HG03521 (cell line): ENCODE measurements around the gene SLC6A19.

Experiments
- ATAC-seq: cut with Tn5 transposase; IDR thresholded peaks from one replicate; pipeline ENCODE4 v1.9.1; 2021; ENCODE audit warnings: mild to moderate bottlenecking, moderate library complexity; ENCODE audit not compliant: unreplicated experiment

SLC6A19 gene

GRCh38 chr5:1165864-1166263 is 35.5 kb upstream of the SLC6A19 start:
- ATAC-seq = no peak

GRCh38 chr5:1166370-1166769 is 35.0 kb upstream of the SLC6A19 start:
- ATAC-seq = no peak

DNA sequence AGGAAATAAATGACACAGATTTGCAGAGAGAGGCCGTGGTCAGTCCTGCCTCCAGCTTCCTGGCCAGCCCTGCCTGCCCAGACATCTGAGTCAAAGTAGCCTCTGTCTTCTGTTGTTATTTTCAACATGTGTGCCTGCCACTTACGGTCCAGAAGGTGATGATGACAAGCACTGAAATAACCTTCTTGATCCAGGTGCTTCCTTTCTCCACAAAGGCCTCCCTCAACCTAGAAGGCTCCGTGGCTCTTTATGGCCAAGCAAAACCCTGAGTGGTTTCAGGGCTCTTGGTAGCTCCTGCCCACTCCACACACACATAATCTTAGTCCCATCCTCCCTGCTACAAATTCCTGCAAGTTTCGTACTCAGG is 34.1 kb upstream of the SLC6A19 start:
- ATAC-seq = no peak

DNA sequence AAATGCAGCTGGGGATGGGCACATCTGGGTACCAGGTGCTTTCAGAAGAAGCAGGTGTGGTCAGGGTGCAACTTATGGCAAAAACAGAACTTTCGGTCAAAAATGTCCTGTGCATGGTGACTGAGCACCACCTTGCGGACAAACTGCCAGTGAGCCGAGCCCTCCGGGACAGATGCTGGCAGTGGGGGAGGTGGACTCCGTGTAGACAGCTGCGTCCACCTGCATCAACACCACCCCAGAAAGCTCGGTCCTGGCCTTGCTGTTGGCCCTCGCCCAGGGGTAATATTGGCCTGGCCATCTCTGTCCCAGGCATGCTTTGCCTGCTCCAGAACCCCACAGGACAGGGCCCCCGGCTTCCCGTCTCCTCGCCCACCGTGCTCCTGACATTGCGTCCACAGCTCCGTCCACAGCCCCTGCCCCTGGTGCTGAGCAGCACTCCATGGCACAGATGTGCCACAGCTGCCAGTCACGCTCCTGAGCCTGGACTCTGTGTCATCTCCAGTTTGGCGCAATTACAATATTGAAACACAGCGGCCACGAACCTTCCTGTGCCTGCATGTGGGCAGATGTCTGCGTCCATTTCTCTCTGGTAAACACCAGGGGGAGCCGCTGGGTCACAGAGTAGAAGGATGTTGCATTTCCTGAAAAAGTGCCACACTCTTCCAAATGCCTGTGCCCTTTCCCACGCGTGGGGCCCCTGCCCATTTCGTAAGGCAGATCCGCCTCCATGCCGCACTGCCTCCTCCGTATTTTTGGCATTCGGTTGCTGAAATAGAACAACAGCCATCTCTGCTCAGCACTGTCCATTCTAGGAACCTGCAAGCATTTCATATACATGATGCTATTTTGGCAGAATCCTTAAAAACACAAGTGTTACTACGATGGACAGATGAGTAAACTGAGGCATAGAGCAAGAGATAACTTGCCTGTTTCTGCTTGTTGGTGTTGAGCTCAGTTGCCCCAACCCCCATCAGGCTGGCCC is 33.4 kb upstream of the SLC6A19 start:
- peak; percentile 60 for ATAC-seq

DNA sequence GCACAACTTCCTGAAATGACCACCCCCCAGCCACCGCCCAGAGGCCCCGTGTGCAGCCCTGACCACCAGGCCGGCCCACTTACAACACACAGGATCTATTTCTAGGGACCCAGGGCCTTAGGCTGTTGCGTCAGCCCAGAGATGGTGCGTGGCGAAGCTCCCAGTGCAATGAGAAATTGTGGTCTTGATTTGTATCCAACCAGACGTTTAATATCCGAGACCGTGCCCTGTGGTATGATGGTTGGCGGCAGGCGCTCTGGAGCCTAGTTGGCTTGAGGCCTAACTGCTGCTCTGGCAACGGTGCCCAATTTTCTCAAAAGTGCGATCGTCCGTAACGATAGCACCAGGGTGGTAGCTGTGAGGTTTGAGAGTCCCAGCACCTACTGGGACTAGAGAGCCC is 32.6 kb upstream of the SLC6A19 start:
- no peak for ATAC-seq

DNA sequence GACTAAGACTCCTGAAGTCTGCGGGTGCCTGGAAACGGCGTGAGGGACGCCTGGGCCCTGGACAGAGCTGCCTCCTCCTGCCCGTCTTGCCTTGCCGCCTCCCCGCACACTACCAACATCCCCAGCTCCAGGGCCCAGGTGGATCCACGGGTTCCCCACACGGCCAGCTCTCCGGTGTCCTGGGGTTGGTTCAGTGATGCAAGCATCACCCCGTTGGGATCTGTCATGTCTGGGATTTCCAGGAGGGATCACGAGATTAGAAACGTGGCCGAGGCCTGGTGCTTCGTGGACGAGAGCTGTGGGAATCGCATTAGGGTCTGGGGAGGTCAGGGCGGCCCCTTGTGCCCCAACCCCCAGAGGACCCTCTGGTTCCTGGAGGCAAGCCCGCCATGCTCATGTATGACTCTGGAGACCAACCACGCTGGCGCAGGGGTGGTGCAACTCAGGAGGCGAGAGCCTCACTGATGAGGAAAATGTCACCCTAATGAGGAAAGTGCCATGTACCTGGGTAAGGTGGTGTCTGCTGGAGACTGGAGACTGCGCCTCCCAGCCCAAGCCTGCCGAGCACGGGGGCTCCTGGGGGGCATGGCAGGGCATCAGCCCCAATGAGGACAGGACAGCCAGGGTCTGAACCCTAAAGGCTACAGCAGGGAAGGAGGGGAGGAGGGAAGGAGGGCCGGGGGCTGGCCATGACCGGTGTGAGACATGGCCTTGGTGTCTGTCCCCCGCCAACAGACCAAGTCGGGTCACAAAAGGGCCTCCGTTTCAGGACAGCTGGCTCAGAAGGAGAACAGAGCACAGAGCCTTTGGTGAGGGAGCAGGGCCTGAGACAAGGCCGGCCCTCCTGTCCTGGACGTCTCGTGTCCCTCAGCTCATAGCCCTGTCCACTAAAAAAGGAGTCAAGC is 31.9 kb upstream of the SLC6A19 start:
- ATAC-seq = no peak

- ATAC-seq = no peak
These were observed 30.0 kb upstream of the SLC6A19 start for GRCh38 chr5:1171340-1171941.

DNA sequence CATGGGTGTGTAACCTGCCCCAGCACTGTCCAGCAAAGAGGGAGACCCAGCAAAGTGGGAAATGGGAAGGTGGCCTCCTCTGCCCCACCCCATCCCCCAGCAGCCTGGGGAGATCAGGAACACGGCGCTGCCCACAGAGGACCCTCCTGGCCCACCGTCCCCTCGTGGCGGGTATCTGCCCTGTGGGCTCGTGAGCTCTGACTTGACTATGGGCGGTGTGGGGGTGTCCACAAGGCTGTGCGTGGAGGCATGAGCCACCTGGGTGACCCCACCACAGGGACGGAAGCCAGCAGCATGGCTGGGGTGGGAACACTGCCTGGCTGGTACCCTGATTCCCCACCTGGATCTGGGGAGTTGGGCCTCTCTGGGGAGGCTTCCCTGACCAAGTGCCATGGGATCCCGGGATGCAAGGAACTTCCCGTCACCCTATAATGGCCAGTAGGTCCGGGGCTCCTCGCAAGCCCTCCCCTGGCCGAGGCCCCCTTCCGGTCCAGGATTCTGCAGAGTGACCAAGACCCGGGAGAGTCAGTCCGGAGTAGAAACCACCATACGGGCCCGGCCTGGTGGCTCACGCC is 29.3 kb upstream of the SLC6A19 start:
- ATAC-seq = no peak

DNA sequence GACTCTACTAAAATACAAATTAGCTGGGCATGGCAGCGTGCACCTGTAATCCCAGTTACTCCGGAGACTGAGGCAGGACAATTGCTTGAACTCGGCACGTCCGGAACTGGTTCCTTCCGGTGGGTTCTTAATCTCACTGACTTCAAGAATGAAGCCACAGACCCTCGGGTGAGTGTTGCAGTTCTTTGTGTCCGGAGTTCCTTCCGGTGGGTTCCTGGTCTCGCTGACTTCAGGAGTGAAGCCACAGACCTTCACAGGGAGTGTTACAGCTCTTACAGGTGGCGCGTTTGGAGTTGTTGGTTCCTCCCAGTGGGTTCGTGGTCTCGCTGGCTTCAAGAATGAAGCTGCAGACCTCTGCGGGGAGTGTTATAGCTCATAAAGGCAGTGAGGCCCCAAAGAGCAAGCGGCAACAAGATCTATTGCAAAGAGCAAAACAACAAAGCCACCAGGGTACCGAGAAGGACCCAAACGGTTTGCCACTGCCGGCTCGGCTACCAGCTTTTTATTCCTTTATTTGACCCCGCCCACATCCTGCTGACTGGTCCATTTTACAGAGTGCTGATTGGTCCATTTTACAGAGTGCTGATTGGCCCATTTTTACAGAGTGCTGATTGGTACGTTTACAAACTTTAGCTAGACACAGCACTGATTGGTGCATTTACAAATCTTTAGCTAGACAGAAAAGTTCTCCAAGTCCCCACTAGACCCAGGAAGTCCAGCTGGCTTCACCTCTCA is 28.6 kb upstream of the SLC6A19 start:
- ATAC-seq = no peak

- ATAC-seq = no peak
These were observed 27.8 kb upstream of the SLC6A19 start for GRCh38 chr5:1173485-1174070.

GRCh38 chr5:1174122-1174936 is 27.1 kb upstream of the SLC6A19 start:
- no peak for ATAC-seq

DNA sequence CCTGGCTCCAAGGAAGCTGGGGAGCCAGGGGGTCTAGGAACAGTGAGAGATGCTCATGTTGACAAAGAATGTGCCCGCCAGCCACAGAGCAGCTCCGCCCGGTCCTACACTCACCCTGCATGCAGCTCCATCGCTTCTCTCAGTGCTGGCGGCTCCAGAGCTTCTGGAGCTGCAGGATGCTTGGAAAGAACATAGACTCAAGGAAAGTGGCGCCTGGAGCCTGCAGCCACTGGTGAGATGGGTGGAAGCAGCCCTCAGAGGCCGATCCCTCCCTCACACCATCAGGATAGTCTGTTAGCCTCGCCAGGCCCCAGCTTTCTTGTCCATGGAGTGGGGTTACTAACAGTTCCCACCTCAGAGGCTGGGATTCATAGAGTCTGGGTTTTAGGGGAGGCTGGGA is 26.4 kb upstream of the SLC6A19 start:
- ATAC-seq = no peak

- no peak for ATAC-seq
These were observed 25.5 kb upstream of the SLC6A19 start for GRCh38 chr5:1175801-1176472.

DNA sequence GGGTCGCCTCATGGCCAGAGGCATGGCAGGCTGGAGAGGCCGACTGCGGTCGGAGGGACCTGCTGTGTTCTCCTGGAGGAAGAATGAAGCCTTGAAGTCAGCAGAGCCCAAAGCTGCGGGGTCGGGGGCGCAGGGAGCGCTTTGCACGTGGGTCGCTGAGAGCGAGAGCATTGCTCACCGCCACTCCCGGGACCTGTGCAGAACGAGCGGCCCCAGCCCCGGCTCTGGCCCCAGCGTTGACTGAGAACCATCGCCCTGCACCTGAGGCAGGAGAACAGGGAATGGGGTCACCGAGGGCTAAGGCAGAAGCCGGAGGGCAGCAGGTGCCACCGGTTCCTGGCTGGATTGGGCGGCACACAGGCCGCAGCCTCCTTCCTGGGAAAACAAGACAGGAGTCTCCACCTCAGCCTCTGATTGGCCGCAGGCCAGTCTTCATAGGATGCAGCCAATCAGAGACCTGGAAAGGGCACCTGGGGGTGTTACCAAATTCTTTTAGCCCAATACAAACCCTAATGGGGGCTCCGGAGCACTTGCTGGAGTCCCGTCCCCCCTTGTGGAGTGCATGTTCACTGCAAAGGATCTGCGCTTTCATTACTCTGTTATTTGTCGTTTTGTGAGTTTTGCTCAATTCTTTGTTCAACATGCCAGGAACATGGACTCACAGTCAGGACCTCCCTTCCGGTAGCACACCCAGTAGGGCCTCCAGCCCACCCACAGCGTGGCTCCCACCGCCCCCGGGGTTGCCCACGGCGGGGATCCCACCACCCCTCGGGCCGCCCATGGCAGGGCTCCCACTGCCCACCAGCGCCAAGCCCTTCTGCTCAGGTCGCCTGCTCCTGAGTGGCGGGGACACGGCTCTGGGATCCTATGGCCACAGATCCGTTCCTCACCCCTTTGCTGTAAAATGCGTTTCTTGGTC is 24.7 kb upstream of the SLC6A19 start:
- ATAC-seq = no peak

DNA sequence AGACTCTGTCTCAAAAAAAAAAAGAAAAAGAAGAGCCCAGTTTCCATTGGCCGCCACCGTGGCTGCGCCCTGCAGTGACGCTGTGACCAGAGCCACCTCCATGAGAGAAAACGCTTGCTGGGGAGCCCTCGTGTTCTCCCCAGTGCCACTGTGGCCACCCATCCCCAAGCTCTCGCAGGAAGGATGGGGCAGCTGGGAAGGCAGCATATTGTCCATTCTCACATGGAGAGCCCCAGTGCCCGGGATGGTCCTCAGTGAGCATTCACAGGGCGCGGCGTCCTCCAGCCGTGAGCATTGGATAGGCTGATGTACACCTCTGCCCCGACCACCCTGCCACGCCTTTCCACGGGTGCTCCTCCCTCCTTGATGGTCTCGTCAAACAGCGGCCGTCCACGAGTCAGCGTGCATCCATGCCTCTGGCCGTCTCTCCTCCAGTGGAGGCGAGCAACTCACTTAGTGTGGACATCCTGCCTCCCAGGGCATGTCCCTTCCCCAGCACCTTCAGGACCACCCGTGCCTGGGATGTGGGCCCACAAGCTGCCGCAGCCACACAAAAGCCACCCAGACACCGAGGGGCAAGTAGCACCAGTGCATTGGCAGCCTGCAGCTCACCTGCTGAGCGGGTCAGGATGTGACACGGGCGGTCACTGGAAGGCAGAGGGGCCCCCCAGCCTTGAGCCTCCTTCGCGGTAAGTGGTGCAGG is 23.4 kb upstream of the SLC6A19 start:
- ATAC-seq = no peak

DNA sequence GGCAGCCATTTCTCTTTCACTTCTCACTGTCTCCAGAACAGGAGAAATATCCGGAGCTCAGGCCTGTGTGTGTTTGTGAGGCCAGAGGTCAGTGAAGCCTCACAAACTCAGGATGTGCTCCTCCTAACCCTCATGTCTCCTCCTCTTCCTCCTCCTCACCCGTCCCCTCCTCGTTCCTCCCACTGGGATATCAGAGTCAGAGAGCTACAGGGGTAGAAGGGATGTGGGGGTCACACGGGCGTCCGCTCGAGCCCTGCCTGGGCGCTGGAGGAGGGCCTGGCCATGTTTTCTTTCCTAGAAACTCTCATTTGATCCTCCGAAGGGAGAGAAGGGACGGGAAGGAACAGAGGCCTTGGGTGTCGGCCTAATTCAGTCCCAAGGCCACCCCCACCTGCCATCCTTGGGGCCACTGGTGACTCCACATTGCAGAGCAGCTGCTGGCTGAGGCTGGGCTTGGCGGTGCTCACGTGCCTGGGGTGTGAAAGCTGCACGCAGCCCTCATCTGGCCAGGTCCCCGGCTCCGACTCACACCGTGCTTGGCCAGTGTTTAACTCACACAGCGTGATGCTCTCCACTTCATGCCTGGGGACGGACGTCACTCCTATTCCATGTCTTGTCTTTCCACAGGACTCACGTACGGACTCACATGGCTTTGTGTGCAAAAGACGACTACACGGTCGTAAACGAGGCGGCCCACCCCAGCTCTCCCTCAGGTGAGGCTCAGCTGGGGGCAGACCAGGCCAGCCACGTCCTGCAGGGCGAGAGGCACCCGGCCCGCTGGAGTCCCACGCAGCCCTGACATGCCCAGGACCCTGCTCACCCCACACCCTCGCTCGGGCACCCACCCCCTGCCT is 22.6 kb upstream of the SLC6A19 start:
- no peak for ATAC-seq
